HL-60 (cell line): ENCODE measurements around the gene MLLT1.

Experiments used
- DNase-seq, 2 experiments: peaks; one replicate each; pipeline ENCODE4 v3.0.0-alpha.2; 2010 to 2020; ENCODE audit warnings: low read depth in 1 of 2, low spot score in 1 of 2
- H3K27ac ChIP-seq: fragments of 250-450 bp; sonication (Bioruptor Pico); replicated peaks from 2 replicates; pipeline ENCODE4 v1.5.1; 2020; ENCODE audit warnings: mild to moderate bottlenecking, moderate library complexity
- H3K27me3 ChIP-seq: fragments of 250-450 bp; sonication (Bioruptor Pico); 2 replicates; pipeline ENCODE4 v1.5.1; 2021; ENCODE audit warnings: mild to moderate bottlenecking, moderate library complexity; ENCODE audit not compliant: insufficient read depth, poor library complexity, severe bottlenecking
- H3K4me3 ChIP-seq: replicated peaks from 2 replicates; pipeline ENCODE4 v1.5.1; 2011; ENCODE audit warnings: mild to moderate bottlenecking, control low read depth, low read length; ENCODE audit not compliant: insufficient read depth
- GABPA ChIP-seq: IDR thresholded peaks from 2 replicates; pipeline ENCODE4 v1.6.1; 2012; ENCODE audit warnings: low read depth
- POLR2AphosphoS5 ChIP-seq: IDR thresholded peaks from 2 replicates; pipeline ENCODE4 v1.6.1; 2012; ENCODE audit warnings: low read depth
- SPI1 ChIP-seq: IDR thresholded peaks from 2 replicates; pipeline ENCODE4 v1.6.1; 2012; ENCODE audit warnings: low read depth, mild to moderate bottlenecking, borderline replicate concordance
- TF ChIP-seq, protein P1 (sequence below): IDR thresholded peaks from 2 replicates; pipeline ENCODE4 v1.6.1; 2012; ENCODE audit warnings: low read depth; ENCODE audit not compliant: insufficient replicate concordance
- TF ChIP-seq, protein P2 (sequence below): IDR thresholded peaks from one replicate; pipeline ENCODE4 v1.5.1; 2011; ENCODE audit warnings: low read length, control low read depth, inconsistent platforms; ENCODE audit not compliant: insufficient read depth

The MLLT1 gene

DNA sequence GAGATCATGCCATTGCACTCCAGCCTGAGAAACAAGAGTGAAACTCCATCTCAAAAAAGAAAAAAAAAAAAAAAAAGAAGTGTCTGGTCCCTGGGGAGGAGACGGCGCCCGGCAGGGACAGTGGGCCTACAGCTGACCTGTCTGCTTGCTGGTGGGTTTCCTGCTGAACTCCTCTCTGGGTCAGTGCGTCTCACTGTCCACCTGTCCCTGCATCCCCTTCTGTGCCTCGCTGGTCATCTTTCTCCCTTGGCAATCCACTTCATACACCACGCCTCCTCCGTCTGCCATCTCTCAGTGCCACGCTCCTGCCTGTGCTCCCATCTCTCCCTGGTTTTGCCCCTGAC, 80.9 kb downstream of the MLLT1 start:
- peak overlapping the region; percentile 62 for H3K27ac ChIP-seq
- DNase-seq = no peak
- TF ChIP-seq, protein P1, sequence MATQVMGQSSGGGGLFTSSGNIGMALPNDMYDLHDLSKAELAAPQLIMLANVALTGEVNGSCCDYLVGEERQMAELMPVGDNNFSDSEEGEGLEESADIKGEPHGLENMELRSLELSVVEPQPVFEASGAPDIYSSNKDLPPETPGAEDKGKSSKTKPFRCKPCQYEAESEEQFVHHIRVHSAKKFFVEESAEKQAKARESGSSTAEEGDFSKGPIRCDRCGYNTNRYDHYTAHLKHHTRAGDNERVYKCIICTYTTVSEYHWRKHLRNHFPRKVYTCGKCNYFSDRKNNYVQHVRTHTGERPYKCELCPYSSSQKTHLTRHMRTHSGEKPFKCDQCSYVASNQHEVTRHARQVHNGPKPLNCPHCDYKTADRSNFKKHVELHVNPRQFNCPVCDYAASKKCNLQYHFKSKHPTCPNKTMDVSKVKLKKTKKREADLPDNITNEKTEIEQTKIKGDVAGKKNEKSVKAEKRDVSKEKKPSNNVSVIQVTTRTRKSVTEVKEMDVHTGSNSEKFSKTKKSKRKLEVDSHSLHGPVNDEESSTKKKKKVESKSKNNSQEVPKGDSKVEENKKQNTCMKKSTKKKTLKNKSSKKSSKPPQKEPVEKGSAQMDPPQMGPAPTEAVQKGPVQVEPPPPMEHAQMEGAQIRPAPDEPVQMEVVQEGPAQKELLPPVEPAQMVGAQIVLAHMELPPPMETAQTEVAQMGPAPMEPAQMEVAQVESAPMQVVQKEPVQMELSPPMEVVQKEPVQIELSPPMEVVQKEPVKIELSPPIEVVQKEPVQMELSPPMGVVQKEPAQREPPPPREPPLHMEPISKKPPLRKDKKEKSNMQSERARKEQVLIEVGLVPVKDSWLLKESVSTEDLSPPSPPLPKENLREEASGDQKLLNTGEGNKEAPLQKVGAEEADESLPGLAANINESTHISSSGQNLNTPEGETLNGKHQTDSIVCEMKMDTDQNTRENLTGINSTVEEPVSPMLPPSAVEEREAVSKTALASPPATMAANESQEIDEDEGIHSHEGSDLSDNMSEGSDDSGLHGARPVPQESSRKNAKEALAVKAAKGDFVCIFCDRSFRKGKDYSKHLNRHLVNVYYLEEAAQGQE = no peak
- no peak for TF ChIP-seq POLR2AphosphoS5
- TF ChIP-seq, protein P2, sequence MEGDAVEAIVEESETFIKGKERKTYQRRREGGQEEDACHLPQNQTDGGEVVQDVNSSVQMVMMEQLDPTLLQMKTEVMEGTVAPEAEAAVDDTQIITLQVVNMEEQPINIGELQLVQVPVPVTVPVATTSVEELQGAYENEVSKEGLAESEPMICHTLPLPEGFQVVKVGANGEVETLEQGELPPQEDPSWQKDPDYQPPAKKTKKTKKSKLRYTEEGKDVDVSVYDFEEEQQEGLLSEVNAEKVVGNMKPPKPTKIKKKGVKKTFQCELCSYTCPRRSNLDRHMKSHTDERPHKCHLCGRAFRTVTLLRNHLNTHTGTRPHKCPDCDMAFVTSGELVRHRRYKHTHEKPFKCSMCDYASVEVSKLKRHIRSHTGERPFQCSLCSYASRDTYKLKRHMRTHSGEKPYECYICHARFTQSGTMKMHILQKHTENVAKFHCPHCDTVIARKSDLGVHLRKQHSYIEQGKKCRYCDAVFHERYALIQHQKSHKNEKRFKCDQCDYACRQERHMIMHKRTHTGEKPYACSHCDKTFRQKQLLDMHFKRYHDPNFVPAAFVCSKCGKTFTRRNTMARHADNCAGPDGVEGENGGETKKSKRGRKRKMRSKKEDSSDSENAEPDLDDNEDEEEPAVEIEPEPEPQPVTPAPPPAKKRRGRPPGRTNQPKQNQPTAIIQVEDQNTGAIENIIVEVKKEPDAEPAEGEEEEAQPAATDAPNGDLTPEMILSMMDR = no peak
- peak overlapping the region; percentile 83 for H3K4me3 ChIP-seq
- no peaks in the 10 kb centered on the region for H3K27me3 ChIP-seq

DNA sequence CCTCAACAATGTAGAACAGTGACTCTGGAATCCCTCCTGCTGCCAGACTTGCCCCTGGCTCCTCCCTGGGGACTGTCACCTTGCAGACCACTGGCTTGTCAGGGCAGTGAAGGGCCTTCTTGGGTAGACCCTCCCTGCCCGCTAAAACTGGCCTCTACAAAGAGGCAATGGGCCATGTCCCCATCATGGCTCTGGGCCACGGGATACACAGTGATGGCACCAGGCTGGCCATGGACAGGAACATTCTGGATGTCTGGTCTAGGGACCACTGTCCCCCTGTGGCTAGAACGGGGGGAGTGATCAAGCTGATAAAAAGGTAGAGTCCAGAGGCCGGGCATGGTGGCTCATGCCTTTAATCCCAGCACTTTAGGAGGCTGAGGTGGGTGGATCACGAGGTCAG, 83.4 kb downstream of the MLLT1 start:
- no peak for DNase-seq
- TF ChIP-seq POLR2AphosphoS5 = no peak
- TF ChIP-seq SPI1 = no peak
- TF ChIP-seq, protein P1 = no peak
- TF ChIP-seq GABPA = no peak
- TF ChIP-seq, protein P2 = no peak
- Histone ChIP-seq H3K4me3 (no peak overlapping the region), H3K27ac (no peak overlapping the region), H3K27me3 (no peaks in the 10 kb centered on the region)

DNA sequence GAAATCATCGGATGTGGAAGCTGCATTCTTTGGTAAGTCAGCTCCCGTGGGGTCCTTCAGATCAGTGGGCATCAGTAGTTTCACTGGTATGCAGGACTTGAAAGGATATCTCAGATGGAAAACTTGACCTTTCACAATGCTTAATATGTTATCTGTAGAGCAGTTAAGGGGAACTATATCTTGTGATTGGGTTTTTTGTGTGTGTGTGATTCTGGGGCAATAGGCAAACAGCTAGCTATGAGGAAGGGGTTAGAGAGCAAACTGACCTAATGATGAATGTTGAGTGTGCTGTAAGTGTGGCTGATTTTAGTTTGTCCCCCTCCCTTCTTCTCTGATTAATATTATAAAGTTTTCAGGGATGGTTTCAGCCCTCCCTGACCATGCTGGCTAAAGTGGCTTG, 91.0 kb downstream of the MLLT1 start:
- H3K4me3 ChIP-seq = no peak overlapping the region
- no peaks in the 10 kb centered on the region for H3K27me3 ChIP-seq
- no peak for DNase-seq
- TF ChIP-seq, protein P1 = no peak
- TF ChIP-seq GABPA (no peak), POLR2AphosphoS5 (no peak), SPI1 (no peak)
- TF ChIP-seq, protein P2 = no peak
- no peak overlapping the region for H3K27ac ChIP-seq
